HG03095 (cell line): ENCODE data around the gene MMD.
"Not testable (repeated sequence)": the region's sequence is repeated elsewhere in the genome, so short reads cannot be mapped to it uniquely, and the experiment has no call there.

Experiments used
- ATAC-seq: cut with Tn5 transposase; IDR thresholded peaks from one replicate; pipeline ENCODE4 v1.9.1; 2021; ENCODE audit warnings: moderate library complexity; ENCODE audit not compliant: unreplicated experiment

Gene MMD

GRCh38 chr17:55424893-55425540, 3.4 kb upstream of the MMD start:
- no peak for ATAC-seq

DNA sequence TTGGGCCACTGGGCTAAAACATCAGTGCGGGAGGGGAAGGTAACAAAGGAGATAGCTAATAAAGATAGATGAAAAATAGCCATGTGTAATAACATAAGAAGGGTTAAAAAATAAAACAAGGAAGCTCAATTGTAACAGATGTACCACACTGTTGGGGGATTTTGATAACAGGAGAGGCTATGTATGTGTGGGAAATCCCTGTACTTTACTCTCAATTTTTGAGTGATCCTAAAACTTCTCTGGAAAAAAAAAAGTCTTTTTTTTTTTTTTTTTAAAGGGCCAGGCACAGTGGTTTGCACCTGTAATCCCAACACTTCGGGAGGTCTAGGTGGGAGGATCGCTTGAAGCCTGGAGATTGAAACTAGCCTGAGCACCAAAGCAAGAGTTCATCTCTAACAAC, 1.9 kb upstream of the MMD start:
- ATAC-seq = no peak

- ATAC-seq = not testable (repeated sequence)
Observed at GRCh38 chr17:55422828-55423164, 1.2 kb upstream of the MMD start.

DNA sequence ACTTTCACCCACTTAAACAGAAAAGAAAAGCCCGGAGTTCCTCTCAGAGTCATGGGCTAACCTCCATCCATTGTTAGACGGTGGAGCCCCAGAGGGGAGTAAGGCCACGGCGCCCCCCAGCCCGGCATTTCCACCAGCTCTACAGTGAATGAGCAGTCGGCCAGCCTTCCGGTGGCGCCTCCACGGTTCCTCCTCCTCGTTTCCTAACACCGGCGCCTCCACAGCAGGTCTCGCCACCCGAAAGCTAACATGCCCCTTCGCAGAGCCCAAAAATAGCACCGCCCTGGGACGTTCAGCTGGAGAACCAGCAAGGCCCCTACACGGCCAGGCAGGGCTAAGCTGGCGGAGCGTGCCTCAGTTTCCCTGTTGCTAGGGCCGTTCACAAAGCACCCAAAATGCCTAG, 858 bp downstream of the MMD start:
- ATAC-seq = no peak

DNA sequence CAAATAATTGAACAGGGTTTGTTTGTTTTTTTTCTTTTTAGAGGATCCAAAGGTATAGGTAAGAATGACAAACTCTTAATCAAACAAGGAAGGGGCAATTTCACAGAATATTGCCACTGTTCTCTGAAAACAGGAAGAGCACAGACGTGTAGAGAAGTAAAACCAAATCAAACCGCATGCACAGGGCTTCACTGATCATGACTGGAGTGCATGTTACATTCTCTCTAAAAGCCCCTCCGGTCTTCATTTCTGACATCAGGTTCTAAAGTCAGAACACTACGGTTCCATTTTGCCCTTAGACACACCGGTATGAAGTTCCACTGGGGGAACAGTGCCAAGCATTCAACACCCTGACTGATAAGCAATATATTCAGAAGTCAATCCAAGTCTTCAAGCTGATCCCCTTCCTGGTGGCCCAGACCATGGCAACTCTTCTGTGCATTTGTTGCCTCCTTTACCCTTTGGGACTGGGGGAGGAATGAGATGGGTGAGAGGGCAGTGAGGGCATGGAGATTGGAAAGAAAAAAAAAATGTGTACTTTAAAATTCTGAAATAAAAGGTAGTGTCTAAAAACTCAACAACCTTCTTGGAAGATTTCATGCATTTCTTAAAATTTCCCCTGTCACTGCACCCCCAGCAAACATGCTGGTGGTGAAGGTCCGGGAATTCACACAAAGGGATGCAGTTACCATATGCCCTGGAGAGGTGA, 1.4 kb downstream of the MMD start:
- peak; percentile 38 for ATAC-seq

- no peak for ATAC-seq
Observed at GRCh38 chr17:55418369-55419268, 3.0 kb downstream of the MMD start.

GRCh38 chr17:55417411-55418268, 4.0 kb downstream of the MMD start:
- ATAC-seq = no peak

GRCh38 chr17:55416470-55417052, 5.1 kb downstream of the MMD start:
- ATAC-seq = no peak

GRCh38 chr17:55416000-55416399, 5.6 kb downstream of the MMD start:
- ATAC-seq = no peak

DNA sequence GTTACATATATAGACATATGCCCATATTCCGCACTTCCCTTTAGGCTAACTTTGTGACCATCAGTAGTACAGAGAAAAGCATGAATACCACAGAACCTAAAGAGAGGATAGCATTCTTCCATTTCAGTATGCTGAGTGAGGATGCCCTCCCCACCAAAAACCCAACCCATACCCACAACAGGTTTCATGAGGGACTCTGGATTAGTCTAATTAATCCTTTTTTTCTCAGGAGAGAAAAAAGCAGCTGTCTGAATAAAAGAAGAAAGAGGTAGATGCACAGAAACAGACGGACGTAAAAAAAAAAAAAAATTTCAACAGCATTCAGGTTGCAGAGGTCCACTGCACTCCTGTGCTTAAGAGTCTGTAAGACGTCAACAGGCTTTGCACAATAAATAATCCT, 6.7 kb downstream of the MMD start:
- no peak for ATAC-seq

GRCh38 chr17:55413825-55414489, 7.7 kb downstream of the MMD start:
- ATAC-seq = no peak

GRCh38 chr17:55411463-55411855, 10.2 kb downstream of the MMD start:
- no peak for ATAC-seq

DNA sequence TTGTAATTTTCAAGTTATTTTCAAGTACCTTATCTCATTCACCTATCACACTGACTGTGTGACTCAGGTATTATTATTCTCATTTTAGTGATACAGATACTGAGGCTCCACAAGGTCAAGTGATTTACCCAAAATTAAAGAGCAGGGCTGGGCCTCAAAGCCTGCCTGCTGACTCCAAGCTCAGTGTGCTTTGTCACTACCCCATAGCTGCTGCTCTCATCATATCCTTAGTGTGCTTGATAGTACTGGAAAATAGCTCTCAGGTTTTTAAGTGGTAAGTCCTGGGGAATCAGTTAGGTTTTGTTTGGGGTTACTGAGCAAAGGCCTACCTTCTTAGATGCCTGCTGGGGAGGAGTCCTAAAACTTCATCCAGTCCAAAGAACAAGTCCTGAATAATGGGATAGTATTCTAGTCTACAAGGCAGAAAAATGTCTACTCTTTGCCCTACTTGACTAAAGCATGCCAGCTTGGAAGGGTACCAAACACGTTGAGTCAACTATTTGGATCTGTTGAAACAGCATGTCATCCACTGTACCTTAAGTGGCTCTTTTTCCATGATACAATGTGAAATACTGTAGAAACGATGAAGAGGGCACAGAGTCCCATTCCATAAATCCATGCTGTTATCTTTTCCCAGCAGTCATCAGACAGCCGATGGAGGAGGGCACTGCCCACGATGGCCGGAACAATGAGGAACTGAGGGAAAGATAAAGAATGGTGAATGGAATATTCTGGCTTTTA, 10.7 kb downstream of the MMD start:
- ATAC-seq = no peak

GRCh38 chr17:55409030-55409800, 12.4 kb downstream of the MMD start:
- no peak for ATAC-seq

DNA sequence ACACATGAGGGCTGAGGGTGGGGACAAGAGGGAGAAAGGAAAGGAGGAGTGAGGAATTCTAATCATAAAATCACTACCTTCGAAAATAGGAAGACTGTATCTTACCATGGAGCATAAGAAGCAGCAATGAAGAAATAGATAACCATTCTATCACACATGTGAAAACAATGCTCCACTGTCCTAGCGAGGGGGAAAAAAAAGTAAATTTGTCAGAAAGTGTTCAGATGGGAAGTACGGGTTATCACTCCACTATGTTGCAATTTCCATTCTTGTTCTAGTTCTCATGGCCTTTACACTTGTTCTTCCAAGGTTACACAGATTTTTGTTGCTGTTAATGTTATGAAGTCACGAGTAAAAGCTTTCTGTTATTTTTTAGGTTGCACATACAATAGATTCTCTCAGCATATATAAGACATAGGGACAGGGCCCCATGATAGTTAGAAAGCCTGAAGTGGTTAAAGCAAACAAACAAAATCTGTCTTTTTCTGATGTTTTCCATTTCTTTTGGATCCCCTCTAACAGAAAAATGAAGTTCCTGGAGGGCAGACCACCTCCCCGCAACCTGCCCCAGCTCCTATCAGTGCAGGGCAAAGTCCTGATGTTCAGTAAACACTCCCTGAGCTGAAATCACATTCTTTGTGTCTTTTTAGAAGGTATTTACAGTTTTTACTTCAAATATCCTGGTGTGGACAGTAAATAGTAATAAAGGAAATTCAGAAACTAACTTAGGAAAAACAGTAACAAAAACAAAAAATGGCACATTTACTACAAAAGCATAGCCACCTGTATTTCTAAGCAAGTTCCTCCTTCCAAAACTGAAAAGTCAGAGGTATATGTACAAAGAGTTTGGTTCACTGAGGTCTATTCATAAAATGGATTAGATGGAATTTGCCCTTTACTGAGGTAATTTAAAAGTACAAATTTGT, 13.7 kb downstream of the MMD start:
- no peak for ATAC-seq

DNA sequence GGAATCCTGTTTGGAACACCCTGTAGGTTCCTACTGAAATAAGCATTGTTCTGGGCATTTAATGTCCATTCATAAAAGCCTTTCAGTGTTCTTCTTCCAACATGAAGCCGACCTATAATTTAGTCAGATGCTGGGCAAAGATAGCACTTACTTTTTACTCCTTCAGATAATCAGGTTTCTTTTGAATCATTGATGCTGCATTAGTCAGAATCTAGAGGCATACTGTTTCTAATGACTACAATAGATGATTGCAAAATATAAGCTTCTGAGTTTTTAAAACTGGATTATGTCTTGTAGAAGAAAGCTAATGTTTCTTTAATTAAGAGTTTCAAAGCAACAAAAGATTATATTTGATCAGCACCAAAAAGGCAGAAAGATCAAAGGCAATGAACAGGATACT, 16.0 kb downstream of the MMD start:
- ATAC-seq = no peak

DNA sequence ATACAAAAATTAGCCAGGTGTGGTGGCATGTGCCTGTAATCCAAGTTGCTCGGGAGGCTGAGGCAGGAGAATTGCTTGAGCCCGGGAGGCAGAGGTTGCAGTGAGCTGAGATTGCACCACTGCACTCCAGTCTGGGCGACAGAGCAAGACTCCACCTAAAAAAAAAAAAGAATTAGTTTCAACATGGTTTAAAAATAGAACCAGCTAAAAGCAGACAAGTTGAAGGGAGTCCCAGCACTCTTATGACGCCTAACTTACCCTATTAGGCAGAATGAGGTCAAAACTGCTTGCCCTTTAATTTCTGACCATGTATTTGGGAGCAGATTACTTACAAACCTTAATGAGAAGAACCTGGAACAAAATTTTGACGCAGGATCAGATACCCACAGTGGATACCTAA, 17.4 kb downstream of the MMD start:
- not testable (repeated sequence) for ATAC-seq

GRCh38 chr17:55402374-55402773, 19.3 kb downstream of the MMD start:
- ATAC-seq = no peak
